Measurements from ENCODE around the gene CABLES1. TPM values are rescaled to one million over a fixed set of nuclear protein-coding genes. Genes with fewer than 3 reads are reported as not detected.

CABLES1 gene
- total RNA-seq, 1 donor from 2014 or later, result 12.7 TPM

- Mint-ChIP-seq H3K4me3 (no peak overlapping the region), H3K36me3 (peaks cover 18% of the 10 kb centered on the region), H3K9me3 (peaks cover 11% of the 10 kb centered on the region), H3K27ac (no peak overlapping the region), H3K27me3 (ENCODE audit: low read depth) (no peaks in the 10 kb centered on the region), H3K4me1 (no peaks in the 10 kb centered on the region)
- TF ChIP-seq, protein P1, sequence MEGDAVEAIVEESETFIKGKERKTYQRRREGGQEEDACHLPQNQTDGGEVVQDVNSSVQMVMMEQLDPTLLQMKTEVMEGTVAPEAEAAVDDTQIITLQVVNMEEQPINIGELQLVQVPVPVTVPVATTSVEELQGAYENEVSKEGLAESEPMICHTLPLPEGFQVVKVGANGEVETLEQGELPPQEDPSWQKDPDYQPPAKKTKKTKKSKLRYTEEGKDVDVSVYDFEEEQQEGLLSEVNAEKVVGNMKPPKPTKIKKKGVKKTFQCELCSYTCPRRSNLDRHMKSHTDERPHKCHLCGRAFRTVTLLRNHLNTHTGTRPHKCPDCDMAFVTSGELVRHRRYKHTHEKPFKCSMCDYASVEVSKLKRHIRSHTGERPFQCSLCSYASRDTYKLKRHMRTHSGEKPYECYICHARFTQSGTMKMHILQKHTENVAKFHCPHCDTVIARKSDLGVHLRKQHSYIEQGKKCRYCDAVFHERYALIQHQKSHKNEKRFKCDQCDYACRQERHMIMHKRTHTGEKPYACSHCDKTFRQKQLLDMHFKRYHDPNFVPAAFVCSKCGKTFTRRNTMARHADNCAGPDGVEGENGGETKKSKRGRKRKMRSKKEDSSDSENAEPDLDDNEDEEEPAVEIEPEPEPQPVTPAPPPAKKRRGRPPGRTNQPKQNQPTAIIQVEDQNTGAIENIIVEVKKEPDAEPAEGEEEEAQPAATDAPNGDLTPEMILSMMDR (IDR thresholded peaks at IDR 0.05; ENCODE audit: unreplicated experiment), result no peak
- DNase-seq (ENCODE audit: low spot score in 2 of 2, unreplicated experiment in 2 of 2), result no peak
Observed at GRCh38 chr18:23209031-23209430, 73.7 kb downstream of the CABLES1 start.

GRCh38 chr18:23209796-23210195 is 74.5 kb downstream of the CABLES1 start:
- Mint-ChIP-seq H3K9me3 (peaks cover 11% of the 10 kb centered on the region), H3K4me1 (no peaks in the 10 kb centered on the region), H3K36me3 (peaks cover 23% of the 10 kb centered on the region), H3K27me3 (ENCODE audit: low read depth) (no peaks in the 10 kb centered on the region), H3K4me3 (no peak overlapping the region), H3K27ac (no peak overlapping the region)
- no peak for DNase-seq (ENCODE audit: low spot score in 2 of 2, unreplicated experiment in 2 of 2)
- TF ChIP-seq, protein P1 (IDR thresholded peaks at IDR 0.05; ENCODE audit: unreplicated experiment), result no peak

- no peaks in the 10 kb centered on the region for H3K4me1 Mint-ChIP-seq
- H3K9me3 Mint-ChIP-seq, result peaks cover 11% of the 10 kb centered on the region
Observed at GRCh38 chr18:23210526-23210925, 75.2 kb downstream of the CABLES1 start.

GRCh38 chr18:23211146-23211545 is 75.9 kb downstream of the CABLES1 start:
- Mint-ChIP-seq H3K4me1 (no peaks in the 10 kb centered on the region), H3K36me3 (peaks cover 27% of the 10 kb centered on the region), H3K27me3 (ENCODE audit: low read depth) (no peaks in the 10 kb centered on the region), H3K9me3 (peaks cover 11% of the 10 kb centered on the region), H3K4me3 (no peak overlapping the region), H3K27ac (no peak overlapping the region)
- TF ChIP-seq, protein P1 (IDR thresholded peaks at IDR 0.05; ENCODE audit: unreplicated experiment), result no peak
- no peak for DNase-seq (ENCODE audit: low spot score in 2 of 2, unreplicated experiment in 2 of 2)

More at GRCh38 chr18:23210526-23210925, 75.2 kb downstream of the CABLES1 start:
- H3K36me3 Mint-ChIP-seq, result peaks cover 30% of the 10 kb centered on the region
- no peak for DNase-seq (ENCODE audit: low spot score in 2 of 2, unreplicated experiment in 2 of 2)
- H3K27me3 Mint-ChIP-seq (ENCODE audit: low read depth), result no peaks in the 10 kb centered on the region
- H3K27ac Mint-ChIP-seq, result no peak overlapping the region
- TF ChIP-seq, protein P1 (IDR thresholded peaks at IDR 0.05; ENCODE audit: unreplicated experiment), result no peak
- no peak overlapping the region for H3K4me3 Mint-ChIP-seq

DNA sequence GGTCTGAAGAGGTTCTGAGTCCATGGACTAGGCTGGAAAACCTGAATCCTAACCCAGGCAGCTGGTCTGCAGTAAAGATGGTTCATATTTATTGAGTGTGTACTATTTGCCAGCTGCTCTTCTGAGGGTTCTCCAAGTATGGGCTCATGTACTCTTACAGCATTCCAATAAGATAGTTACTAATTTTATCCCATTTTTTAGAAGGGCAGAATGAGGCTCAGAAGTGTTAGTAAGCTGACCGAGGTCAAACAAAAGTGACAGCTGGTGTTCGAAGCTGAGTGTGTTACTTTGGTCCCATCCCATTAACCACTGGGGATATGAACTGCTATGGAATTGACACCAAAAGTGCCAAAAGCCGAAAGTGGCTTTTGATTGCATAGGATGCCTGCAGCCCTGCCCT is 76.9 kb downstream of the CABLES1 start:
- no peak for DNase-seq (ENCODE audit: low spot score in 2 of 2, unreplicated experiment in 2 of 2)
- TF ChIP-seq, protein P1 (IDR thresholded peaks at IDR 0.05; ENCODE audit: unreplicated experiment), result no peak
- Mint-ChIP-seq H3K27ac (no peak overlapping the region), H3K9me3 (peaks cover 11% of the 10 kb centered on the region), H3K36me3 (peaks cover 26% of the 10 kb centered on the region), H3K4me1 (no peaks in the 10 kb centered on the region), H3K4me3 (no peak overlapping the region), H3K27me3 (ENCODE audit: low read depth) (no peaks in the 10 kb centered on the region)

DNA sequence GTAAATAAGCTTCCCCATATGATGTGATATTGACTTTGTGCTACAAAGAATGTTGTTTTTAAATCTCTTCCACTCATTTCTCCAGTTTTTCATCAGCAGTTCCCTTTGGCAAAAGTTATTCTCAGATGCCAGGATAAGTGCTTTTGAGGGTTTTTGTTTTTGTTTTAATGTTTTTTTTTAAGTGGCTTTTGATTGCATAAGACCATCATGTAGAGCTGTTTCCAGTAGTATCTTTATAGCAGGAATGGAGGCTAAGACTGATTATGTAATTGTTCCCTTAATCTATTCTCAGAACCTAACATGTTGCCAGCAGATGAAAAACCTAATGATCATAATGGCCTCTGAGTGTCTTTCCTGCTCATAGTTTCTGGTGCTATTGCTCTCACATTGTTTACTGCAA is 77.9 kb downstream of the CABLES1 start:
- Mint-ChIP-seq H3K9me3 (peaks cover 7% of the 10 kb centered on the region), H3K27me3 (ENCODE audit: low read depth) (no peaks in the 10 kb centered on the region), H3K27ac (no peak overlapping the region), H3K4me3 (no peak overlapping the region), H3K4me1 (no peaks in the 10 kb centered on the region), H3K36me3 (peaks cover 21% of the 10 kb centered on the region)
- TF ChIP-seq, protein P1 (IDR thresholded peaks at IDR 0.05; ENCODE audit: unreplicated experiment), result no peak
- no peak for DNase-seq (ENCODE audit: low spot score in 2 of 2, unreplicated experiment in 2 of 2)

Data from mesothelial cell of epicardium (in vitro differentiated cells).